ENCODE data around the gene KMT2C. TPM values are rescaled to one million over a fixed set of nuclear protein-coding genes. Genes with fewer than 3 reads are reported as not detected.

The KMT2C gene
- total RNA-seq, 1 donor: 34.3 TPM

DNA sequence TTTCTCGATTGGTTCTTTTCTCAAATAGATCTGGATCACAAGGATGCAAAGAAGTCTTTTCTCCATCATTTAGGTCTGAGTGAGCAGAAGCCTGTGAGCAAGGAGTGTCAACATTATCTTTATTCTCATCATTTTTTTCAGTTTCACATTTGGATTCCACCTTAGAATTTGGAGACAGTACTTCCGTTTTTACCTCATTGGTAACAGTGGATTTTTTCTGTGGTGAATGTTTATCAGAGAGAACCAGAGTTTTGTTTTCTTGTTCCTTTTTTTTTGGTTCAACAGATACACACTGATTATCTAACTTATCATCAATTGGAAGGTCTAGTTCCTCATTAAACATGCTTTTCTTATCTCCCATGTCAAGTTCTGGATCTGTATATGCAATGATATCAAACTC lies 259.0 kb downstream of the KMT2C start:
- no peak overlapping the region for H3K4me3 ChIP-seq (ENCODE audit: low read depth, low read length)
- TF ChIP-seq, protein P1, sequence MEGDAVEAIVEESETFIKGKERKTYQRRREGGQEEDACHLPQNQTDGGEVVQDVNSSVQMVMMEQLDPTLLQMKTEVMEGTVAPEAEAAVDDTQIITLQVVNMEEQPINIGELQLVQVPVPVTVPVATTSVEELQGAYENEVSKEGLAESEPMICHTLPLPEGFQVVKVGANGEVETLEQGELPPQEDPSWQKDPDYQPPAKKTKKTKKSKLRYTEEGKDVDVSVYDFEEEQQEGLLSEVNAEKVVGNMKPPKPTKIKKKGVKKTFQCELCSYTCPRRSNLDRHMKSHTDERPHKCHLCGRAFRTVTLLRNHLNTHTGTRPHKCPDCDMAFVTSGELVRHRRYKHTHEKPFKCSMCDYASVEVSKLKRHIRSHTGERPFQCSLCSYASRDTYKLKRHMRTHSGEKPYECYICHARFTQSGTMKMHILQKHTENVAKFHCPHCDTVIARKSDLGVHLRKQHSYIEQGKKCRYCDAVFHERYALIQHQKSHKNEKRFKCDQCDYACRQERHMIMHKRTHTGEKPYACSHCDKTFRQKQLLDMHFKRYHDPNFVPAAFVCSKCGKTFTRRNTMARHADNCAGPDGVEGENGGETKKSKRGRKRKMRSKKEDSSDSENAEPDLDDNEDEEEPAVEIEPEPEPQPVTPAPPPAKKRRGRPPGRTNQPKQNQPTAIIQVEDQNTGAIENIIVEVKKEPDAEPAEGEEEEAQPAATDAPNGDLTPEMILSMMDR (IDR thresholded peaks at IDR 0.05; ENCODE audit: insufficient read depth, low read length): no peak
- no peak for DNase-seq (ENCODE audit: low read depth)

DNA sequence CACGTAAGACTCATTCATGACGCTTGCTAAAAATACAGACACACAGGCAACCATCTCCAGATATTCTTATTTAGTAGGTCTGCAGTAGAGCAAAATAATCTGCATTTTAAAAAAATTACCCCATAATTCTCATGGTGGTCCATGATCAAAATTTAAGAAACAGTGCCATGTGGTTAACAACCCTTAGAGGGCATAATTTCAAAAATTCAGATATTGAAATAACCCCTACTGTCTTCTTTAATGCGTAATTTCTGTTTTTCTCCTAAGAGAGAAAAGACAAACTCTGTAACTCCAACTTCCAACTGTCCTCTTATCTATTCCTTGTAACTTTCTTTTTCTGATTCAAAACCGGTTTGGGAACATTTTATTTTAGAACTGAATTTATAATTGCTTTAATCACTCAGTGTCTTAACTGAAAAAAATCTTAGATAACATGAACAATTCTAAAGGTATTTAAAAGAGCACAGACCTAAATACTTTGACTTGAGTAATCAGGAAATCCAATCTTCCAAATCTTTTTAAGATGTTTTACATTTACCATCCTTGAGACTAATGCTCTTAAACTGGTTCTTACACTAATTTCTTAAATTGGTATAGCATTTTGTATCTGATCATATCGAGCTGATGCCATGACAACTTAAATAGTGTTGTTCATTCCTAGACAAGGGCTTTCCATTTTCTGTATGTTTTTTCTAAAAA lies 262.3 kb downstream of the KMT2C start:
- H3K4me3 ChIP-seq (ENCODE audit: low read depth, low read length): no peak overlapping the region
- DNase-seq (ENCODE audit: low read depth): no peak
- TF ChIP-seq, protein P1 (IDR thresholded peaks at IDR 0.05; ENCODE audit: insufficient read depth, low read length): no peak

DNA sequence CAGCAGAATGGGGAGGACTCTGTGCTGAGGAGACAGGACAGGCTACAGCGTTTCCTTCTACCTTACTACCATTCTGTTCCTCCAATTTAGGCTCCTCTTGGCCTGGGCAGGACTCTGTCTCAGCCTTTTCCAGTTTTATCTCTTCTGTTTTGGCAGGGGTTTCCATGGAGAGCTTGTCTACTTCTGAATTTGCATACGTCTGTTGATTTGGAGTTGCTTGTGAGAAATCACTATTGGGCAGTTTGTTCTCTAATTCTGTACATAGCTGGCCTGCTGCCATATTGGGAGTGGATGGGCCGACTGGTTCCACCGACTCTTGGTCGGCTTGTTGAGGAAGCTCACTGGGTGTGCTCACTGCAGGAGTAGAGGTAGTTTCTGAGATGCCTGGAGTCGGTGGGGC lies 273.5 kb downstream of the KMT2C start:
- DNase-seq (ENCODE audit: low read depth): no peak
- TF ChIP-seq, protein P1 (IDR thresholded peaks at IDR 0.05; ENCODE audit: insufficient read depth, low read length): no peak
- no peak overlapping the region for H3K4me3 ChIP-seq (ENCODE audit: low read depth, low read length)

GRCh38 chr7:152161171-152161570 lies 274.6 kb downstream of the KMT2C start:
- no peak overlapping the region for H3K4me3 ChIP-seq (ENCODE audit: low read depth, low read length)
- TF ChIP-seq, protein P1 (IDR thresholded peaks at IDR 0.05; ENCODE audit: insufficient read depth, low read length): no peak
- DNase-seq (ENCODE audit: low read depth): no peak

DNA sequence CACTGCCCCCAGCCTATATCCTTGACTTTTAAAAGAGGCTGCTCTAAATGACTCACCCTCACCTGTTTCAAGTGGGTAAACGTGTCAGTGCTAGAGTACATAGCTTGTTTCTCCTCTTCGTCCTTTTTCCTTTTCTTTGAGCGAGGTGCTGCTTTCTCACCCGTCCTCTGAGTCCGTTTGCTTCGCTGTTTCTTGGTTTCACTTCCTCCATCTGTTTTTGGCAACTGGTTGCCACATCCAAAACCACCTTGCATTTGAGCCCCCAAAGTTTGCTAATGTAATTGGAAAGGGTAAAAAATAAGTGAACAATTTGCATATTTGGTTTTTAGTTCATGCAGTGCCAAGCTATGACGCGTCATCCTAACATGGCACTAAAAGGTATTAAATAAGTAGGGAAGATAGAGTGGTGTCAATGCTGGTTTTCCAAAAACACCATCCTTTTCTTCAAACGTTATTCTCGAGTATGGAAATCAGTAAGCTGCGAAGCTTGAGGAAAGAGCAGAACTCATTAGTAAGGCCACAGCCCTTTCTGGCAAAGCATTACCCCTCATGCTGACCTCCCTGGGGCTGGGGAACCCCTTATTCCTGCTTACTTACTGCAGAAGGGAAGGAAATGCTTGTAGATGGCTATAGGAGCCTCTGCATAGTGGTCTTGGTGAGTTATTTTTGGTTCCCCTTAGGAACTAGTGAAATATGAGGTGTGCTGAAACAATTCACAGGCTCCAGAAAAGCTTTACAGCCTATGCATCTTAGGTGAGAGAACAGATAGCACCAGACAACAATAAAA lies 276.8 kb downstream of the KMT2C start:
- TF ChIP-seq, protein P1 (IDR thresholded peaks at IDR 0.05; ENCODE audit: insufficient read depth, low read length): no peak
- DNase-seq (ENCODE audit: low read depth): no peak

DNA sequence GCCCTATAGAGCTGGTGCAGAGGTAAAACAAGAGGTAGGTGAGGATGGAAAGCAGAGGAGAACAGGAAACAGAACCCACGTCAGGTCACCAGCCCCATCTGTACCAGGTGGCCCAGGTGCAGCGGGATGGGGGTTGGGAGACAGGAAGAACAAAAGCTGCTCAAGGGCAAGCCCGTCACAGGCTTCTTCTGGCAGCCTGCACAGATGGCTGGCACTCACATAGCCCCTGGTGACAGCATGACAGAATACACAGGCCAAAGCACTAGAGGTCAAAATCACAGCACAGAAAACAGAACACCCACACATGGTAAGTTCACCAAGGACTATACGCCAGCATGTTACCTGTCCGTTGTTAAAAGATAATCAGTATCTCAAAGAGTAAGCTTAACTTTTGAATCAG lies 283.5 kb downstream of the KMT2C start:
- TF ChIP-seq, protein P1 (IDR thresholded peaks at IDR 0.05; ENCODE audit: insufficient read depth, low read length): no peak
- no peak overlapping the region for H3K4me3 ChIP-seq (ENCODE audit: low read depth, low read length)

More for the DNA sequence above, 276.8 kb downstream of the KMT2C start:
- H3K4me3 ChIP-seq (ENCODE audit: low read depth, low read length): no peak overlapping the region

More for the DNA sequence above, 283.5 kb downstream of the KMT2C start:
- no peak for DNase-seq (ENCODE audit: low read depth)

All from fibroblast of the aortic adventitia (primary cell).